Muscle layer of colon (tissue), 2 donors: ENCODE measurements around the gene CSRP1.
A peak's percentile ranks its signal among the peaks of the same experiment; 100 is the strongest.
"Not testable (repeated sequence)": the region's sequence is repeated elsewhere in the genome, so short reads cannot be mapped to it uniquely, and the experiment has no call there.

ENCODE experiments used
- H3K27ac ChIP-seq: one replicate; pipeline ENCODE4 v1.7.0; 2013; ENCODE audit warnings: low read depth, mild to moderate bottlenecking, low read length, moderate library complexity
- H3K27me3 ChIP-seq, 2 donors: one replicate each; pipeline ENCODE4 v1.7.0; 2013; ENCODE audit warnings: low read length in 2 of 2, mild to moderate bottlenecking in 2 of 2; ENCODE audit not compliant: insufficient read depth in 2 of 2, control insufficient read depth in 1 of 2
- H3K36me3 ChIP-seq: one replicate; pipeline ENCODE4 v1.7.0; 2013; ENCODE audit warnings: mild to moderate bottlenecking, low read length; ENCODE audit not compliant: insufficient read depth
- H3K4me1 ChIP-seq: one replicate; pipeline ENCODE4 v1.7.0; 2013; ENCODE audit warnings: mild to moderate bottlenecking, low read length; ENCODE audit not compliant: insufficient read depth
- H3K4me3 ChIP-seq, 2 donors: one replicate each; pipeline ENCODE4 v1.7.0; 2013; ENCODE audit warnings: low read length in 2 of 2, low read depth in 1 of 2, mild to moderate bottlenecking in 1 of 2, moderate library complexity in 1 of 2
- H3K9ac ChIP-seq: one replicate; pipeline ENCODE4 v1.7.0; 2013; ENCODE audit warnings: low read length
- H3K9me3 ChIP-seq: one replicate; pipeline ENCODE4 v1.7.0; 2013; ENCODE audit warnings: mild to moderate bottlenecking, low read length
- donor health status: abdominal sarcoma.
- donor health status: Adenocarcinoma of cecum.

CSRP1 gene

GRCh38 chr1:201536558-201536957 is 29.6 kb upstream of the CSRP1 start:
- peaks cover 76% of the 10 kb centered on the region for H3K4me1 ChIP-seq
- peak overlapping the region; percentile 74 for H3K27ac ChIP-seq

GRCh38 chr1:201535919-201536245 is 29.0 kb upstream of the CSRP1 start:
- H3K9me3 ChIP-seq = no peaks in the 10 kb centered on the region
- peaks cover 79% of the 10 kb centered on the region for H3K4me1 ChIP-seq
- no peak overlapping the region for H3K4me3 ChIP-seq
- H3K9ac ChIP-seq = peak overlapping the region; percentile 30
- H3K27ac ChIP-seq = peak overlapping the region; percentile 74
- H3K27me3 ChIP-seq = no peaks in the 10 kb centered on the region
- H3K36me3 ChIP-seq = no peaks in the 10 kb centered on the region

More at GRCh38 chr1:201536558-201536957, 29.6 kb upstream of the CSRP1 start:
- peak overlapping the region in 1 of 2 donors; percentile 6 for H3K4me3 ChIP-seq
- H3K36me3 ChIP-seq = no peaks in the 10 kb centered on the region
- H3K27me3 ChIP-seq = no peaks in the 10 kb centered on the region
- peak overlapping the region; percentile 30 for H3K9ac ChIP-seq
- H3K9me3 ChIP-seq = no peaks in the 10 kb centered on the region

- Histone ChIP-seq H3K4me1 (peaks cover 74% of the 10 kb centered on the region), H3K27ac (peak overlapping the region; percentile 74), H3K36me3 (no peaks in the 10 kb centered on the region), H3K9ac (peak overlapping the region; percentile 30), H3K27me3 (no peaks in the 10 kb centered on the region), H3K4me3 (no peak overlapping the region), H3K9me3 (no peaks in the 10 kb centered on the region)
These were observed 28.4 kb upstream of the CSRP1 start for GRCh38 chr1:201535046-201535918.

GRCh38 chr1:201533836-201534235 is 26.9 kb upstream of the CSRP1 start:
- no peaks in the 10 kb centered on the region for H3K36me3 ChIP-seq
- no peaks in the 10 kb centered on the region for H3K9me3 ChIP-seq
- H3K27ac ChIP-seq = peak overlapping the region; percentile 74
- peaks cover 71% of the 10 kb centered on the region for H3K4me1 ChIP-seq
- no peak overlapping the region for H3K4me3 ChIP-seq
- H3K27me3 ChIP-seq = no peaks in the 10 kb centered on the region
- no peak overlapping the region for H3K9ac ChIP-seq

GRCh38 chr1:201531551-201532425 is 24.9 kb upstream of the CSRP1 start:
- Histone ChIP-seq H3K27me3 (no peaks in the 10 kb centered on the region), H3K9ac (no peak overlapping the region), H3K9me3 (no peaks in the 10 kb centered on the region), H3K27ac (peak overlapping the region; percentile 50), H3K36me3 (no peaks in the 10 kb centered on the region), H3K4me3 (no peak overlapping the region), H3K4me1 (peaks cover 54% of the 10 kb centered on the region)

GRCh38 chr1:201530741-201531531 is 24.0 kb upstream of the CSRP1 start:
- Histone ChIP-seq H3K27me3 (no peaks in the 10 kb centered on the region), H3K4me1 (peaks cover 45% of the 10 kb centered on the region), H3K36me3 (no peaks in the 10 kb centered on the region), H3K4me3 (no peak overlapping the region), H3K9me3 (no peaks in the 10 kb centered on the region), H3K27ac (peak overlapping the region; percentile 45), H3K9ac (no peak overlapping the region)

- no peak overlapping the region for H3K9ac ChIP-seq
These were observed 21.8 kb upstream of the CSRP1 start for GRCh38 chr1:201528631-201529252.

GRCh38 chr1:201527879-201528278 is 21.0 kb upstream of the CSRP1 start:
- no peaks in the 10 kb centered on the region for H3K9me3 ChIP-seq
- H3K4me1 ChIP-seq = peaks cover 18% of the 10 kb centered on the region
- no peak overlapping the region for H3K4me3 ChIP-seq
- H3K9ac ChIP-seq = no peak overlapping the region
- H3K27me3 ChIP-seq = no peaks in the 10 kb centered on the region
- H3K36me3 ChIP-seq = no peaks in the 10 kb centered on the region
- no peak overlapping the region for H3K27ac ChIP-seq

More at GRCh38 chr1:201528631-201529252, 21.8 kb upstream of the CSRP1 start:
- H3K27me3 ChIP-seq = no peaks in the 10 kb centered on the region
- H3K9me3 ChIP-seq = no peaks in the 10 kb centered on the region
- H3K27ac ChIP-seq = no peak overlapping the region
- H3K36me3 ChIP-seq = no peaks in the 10 kb centered on the region
- peaks cover 23% of the 10 kb centered on the region for H3K4me1 ChIP-seq
- H3K4me3 ChIP-seq = no peak overlapping the region

GRCh38 chr1:201525193-201525778 is 18.4 kb upstream of the CSRP1 start:
- Histone ChIP-seq H3K27ac (no peak overlapping the region), H3K9ac (no peak overlapping the region), H3K4me1 (no peaks in the 10 kb centered on the region), H3K36me3 (peaks cover 6% of the 10 kb centered on the region), H3K4me3 (no peak overlapping the region), H3K9me3 (no peaks in the 10 kb centered on the region), H3K27me3 (no peaks in the 10 kb centered on the region)

GRCh38 chr1:201520046-201520575 is 13.2 kb upstream of the CSRP1 start:
- not testable (repeated sequence) for H3K9ac ChIP-seq, H3K27me3 ChIP-seq, H3K4me3 ChIP-seq, H3K9me3 ChIP-seq, H3K27ac ChIP-seq, H3K4me1 ChIP-seq, H3K36me3 ChIP-seq
